HepG2 (cell line): ENCODE results near the gene RASD1. TPM values are rescaled to one million over a fixed set of nuclear protein-coding genes. Genes with fewer than 3 reads are reported as not detected.

Source experiments
- ATAC-seq: fragments of 200-7000 bp; cut with Tn5 transposase; 3 replicates; pipeline ENCODE4 v1.9.1; 2020; ENCODE audit warnings: mild to moderate bottlenecking, moderate library complexity
- BruUV-seq: library from RNA; stranded (reverse); fragments of 400-500 nt; replicated peaks from 2 replicates; lab custom pipeline; 2021; lab: Mats Ljungman, UMichigan
- CTCF ChIA-PET: fragments of 300-600 bp; formaldehyde crosslinking; extraction: SDS; loops from one replicate; lab custom pipeline; 2021; ENCODE audit warnings: low total read pairs, inconsistent platforms, low intra/inter-chr PET ratio; lab: Yijun Ruan, JAX
- POLR2A ChIA-PET: fragments of 350-600 bp; sonication (Branson Sonifier 250); formaldehyde crosslinking; loops from one replicate; lab custom pipeline; 2020; ENCODE audit warnings: antibody characterized with exemption, inconsistent platforms; lab: Yijun Ruan, JAX
- DNase-seq: peaks from one replicate; pipeline ENCODE4 v3.0.0-alpha.2; 2015; ENCODE audit warnings: low spot score
- FAIRE-seq: peaks from 3 replicates; lab custom pipeline; 2011; peaks lifted over from hg19 to GRCh38; lab: Jason Lieb, UNC
- H2AFZ ChIP-seq: one replicate; pipeline ENCODE4 v1.6.1; 2011; ENCODE audit warnings: low read length, inconsistent platforms
- H3K27ac ChIP-seq: fragments of 300-600 bp; 3 replicates; pipeline ENCODE4 v1.8.0; 2011; ENCODE audit warnings: mixed run types, mild to moderate bottlenecking, mixed read lengths, low read length, inconsistent platforms; ENCODE audit not compliant: insufficient read depth; ENCODE audit errors: extremely low read length
- H3K27me3 ChIP-seq, 2 experiments: fragments of 200-600 bp in 1 of 2; 2 replicates in 1 of 2; 3 replicates in 1 of 2; pipeline versions ENCODE4 v1.6.0 to v1.8.0; 2011; ENCODE audit warnings: low read length in 2 of 2, mild to moderate bottlenecking in 2 of 2, moderate library complexity in 2 of 2, inconsistent platforms in 1 of 2; ENCODE audit not compliant: insufficient read depth in 2 of 2, control insufficient read depth in 1 of 2
- H3K36me3 ChIP-seq, 2 experiments: fragments of 200-600 bp in 1 of 2; replicated peaks in 1 of 2; 2 replicates in 1 of 2; 3 replicates in 1 of 2; pipeline versions ENCODE4 v1.5.1 to v1.8.0; 2011; ENCODE audit warnings: low read length in 2 of 2, inconsistent platforms in 1 of 2; ENCODE audit not compliant: insufficient read depth in 2 of 2, control insufficient read depth in 1 of 2
- H3K4me1 ChIP-seq: 2 replicates; pipeline ENCODE4 v1.5.1; 2012; ENCODE audit warnings: low read length, inconsistent platforms; ENCODE audit not compliant: insufficient read depth
- H3K4me2 ChIP-seq: 2 replicates; pipeline ENCODE4 v1.6.0; 2011; ENCODE audit warnings: low read depth, low read length, inconsistent platforms
- H3K4me3 ChIP-seq, 3 experiments: fragments of 200-600 bp in 1 of 3; sonication (generic), shearing (Covaris generic) in 1 of 3; replicated peaks in 1 of 3; 2 replicates each; pipeline ENCODE4 v1.5.1; 2011 to 2016; ENCODE audit warnings: low read length in 3 of 3, inconsistent platforms in 2 of 3, low read depth in 2 of 3, mild to moderate bottlenecking in 2 of 3, control low read depth in 1 of 3, mixed read lengths in 1 of 3; ENCODE audit not compliant: insufficient read depth in 1 of 3
- H3K79me2 ChIP-seq: one replicate; pipeline ENCODE4 v1.6.1; 2011; ENCODE audit warnings: low read length, inconsistent platforms; ENCODE audit not compliant: insufficient read depth
- H3K9ac ChIP-seq: 2 replicates; pipeline ENCODE4 v1.6.0; 2011; ENCODE audit warnings: mild to moderate bottlenecking, low read depth, low read length, inconsistent platforms; ENCODE audit not compliant: insufficient read depth
- H3K9me3 ChIP-seq: 2 replicates; pipeline ENCODE4 v1.5.1; 2012; ENCODE audit warnings: mild to moderate bottlenecking, low read length
- H4K20me1 ChIP-seq: 2 replicates; pipeline ENCODE4 v1.6.0; 2011; ENCODE audit warnings: inconsistent platforms, mild to moderate bottlenecking, low read length, moderate library complexity; ENCODE audit not compliant: insufficient read depth
- ATF7 ChIP-seq, 2 experiments: fragments of 450-650 bp in 1 of 2; sonication (generic) in 1 of 2; formaldehyde crosslinking in 1 of 2; IDR thresholded peaks; 2 replicates each; pipeline versions ENCODE4 v1.4.0 to v1.6.1; 2016 to 2020; ENCODE audit warnings: antibody characterized with exemption in 1 of 2, mild to moderate bottlenecking in 1 of 2, missing genetic modification reagents in 1 of 2
- HNRNPL ChIP-seq: fragments of 200-400 bp; formaldehyde crosslinking; IDR thresholded peaks from 2 replicates; pipeline ENCODE4 v1.6.1; 2017; ENCODE audit warnings: mild to moderate bottlenecking, low read depth, low read length
- NAIF1 ChIP-seq: sonication (generic); formaldehyde crosslinking; IDR thresholded peaks from 2 replicates; pipeline ENCODE4 v1.5.0; 2020; ENCODE audit warnings: mild to moderate bottlenecking, missing genetic modification reagents, borderline replicate concordance
- TEAD3 ChIP-seq: optimal IDR thresholded peaks from 2 replicates; pipeline ENCODE3; 2016; ENCODE audit warnings: borderline replicate concordance
- THYN1 ChIP-seq: sonication (generic); formaldehyde crosslinking; IDR thresholded peaks from 2 replicates; pipeline ENCODE4 v1.8.1; 2023; ENCODE audit warnings: low read depth, mild to moderate bottlenecking, moderate library complexity, missing genetic modification reagents, borderline replicate concordance
- ZNF3 ChIP-seq: IDR thresholded peaks from 2 replicates; pipeline ENCODE4 v1.7.0; 2017; ENCODE audit warnings: inconsistent platforms
- ZNF598 ChIP-seq: sonication (generic); formaldehyde crosslinking; IDR thresholded peaks from 2 replicates; pipeline ENCODE4 v1.5.1; 2020; ENCODE audit warnings: mild to moderate bottlenecking, missing genetic modification reagents, borderline replicate concordance
- ZNF768 ChIP-seq: sonication (generic); formaldehyde crosslinking; IDR thresholded peaks from 2 replicates; pipeline ENCODE4 v1.4.0; 2020; ENCODE audit warnings: missing genetic modification reagents
- WGBS: methylation state at CpG from one replicate; pipeline ENCODE4 v1.1.6; 2017; ENCODE audit warnings: low lambda C conversion rate; 5-methylcytosine and 5-hydroxymethylcytosine counted together
- in situ Hi-C: cut with HindIII; loops from 2 replicates; pipeline ENCODE4 v1.10.0; 2017; ENCODE audit warnings: low pct_unique_long_range_greater_than_20kb; ENCODE audit not compliant: extremely low pct_ligation_motif_present
- intact Hi-C: fragments of 100-400 bp; cut with micrococcal nuclease; formaldehyde crosslinking; loops from one replicate; pipeline ENCODE4 v1.10.0; 2022; ENCODE audit not compliant: unreplicated experiment
- polyA plus RNA-seq, 8 experiments: library from polyadenylated mRNA; depleted of rRNA in 3 of 8; stranded (reverse) in 7 of 8; unstranded in 1 of 8; fragments of >200 nt; fragmentation: Illumina TruSeq in 4 of 8; extraction: Trizol in 4 of 8; gene quantifications; 2 replicates each; pipeline versions ENCODE4 v1.2.1 to v1.2.3, GENCODE V29; 2011 to 2016; ENCODE audit warnings: low read depth in 4 of 8, missing spikeins in 1 of 8, mixed read lengths in 1 of 8; ENCODE audit not compliant: insufficient read depth in 1 of 8
- total RNA-seq, 5 experiments: library from RNA; depleted of rRNA; stranded (reverse); fragments of >200 nt; fragmentation: Illumina TruSeq; extraction: Trizol; gene quantifications; 2 replicates each; pipeline ENCODE4 v1.2.3, GENCODE V29; 2016; ENCODE audit warnings: low read depth in 1 of 5
- TF ChIP-seq, protein P1 (sequence below), 2 experiments: sonication (generic) in 1 of 2; formaldehyde crosslinking in 1 of 2; IDR thresholded peaks; 2 replicates each; pipeline versions ENCODE4 v1.5.1 to v1.6.1; 2011 to 2020; ENCODE audit warnings: borderline replicate concordance in 1 of 2, low read depth in 1 of 2, low read length in 1 of 2, mild to moderate bottlenecking in 1 of 2, missing genetic modification reagents in 1 of 2, moderate library complexity in 1 of 2
- TF ChIP-seq, protein P2 (sequence below): sonication (generic); formaldehyde crosslinking; IDR thresholded peaks from 2 replicates; pipeline ENCODE4 v1.5.1; 2020; ENCODE audit warnings: mild to moderate bottlenecking, missing genetic modification reagents, moderate library complexity

The RASD1 gene
- total and polyA plus RNA-seq, 2 of the 13 experiments (the other 11 are each of a cell fraction or from before 2014, with no cell fraction given): 1.6 to 4.2 TPM

GRCh38 chr17:17535957-17536356 is 39.8 kb upstream of the RASD1 start:
- intact Hi-C loops (loop anchor here (5.0 kb wide), 1 partner anchor 36 kb away; no protein-coding TSS in a partner anchor), in situ Hi-C loops (no loop called here)
- ChIA-PET POLR2A (interaction anchor here (1.5 kb wide), 1 partner anchor 36 kb away, joined by 3 read pairs; no protein-coding TSS in a partner anchor), CTCF (no interaction called here)
- Histone ChIP-seq H3K27me3 (no peaks in the 10 kb centered on the region), H3K36me3 (no peaks in the 10 kb centered on the region), H4K20me1 (peaks cover 4% of the 10 kb centered on the region; the same call in 1 of the 2 replicates), H2AFZ (no peak overlapping the region), H3K4me1 (peaks cover 73% of the 10 kb centered on the region), H3K4me2 (no peak overlapping the region), H3K79me2 (no peaks in the 10 kb centered on the region), H3K9me3 (no peaks in the 10 kb centered on the region), H3K9ac (no peak overlapping the region), H3K4me3 (no peak overlapping the region), H3K27ac (no peak overlapping the region)
- TF ChIP-seq ATF7 (IDR thresholded peaks at IDR 0.05): no peak
- no peak for TF ChIP-seq ATF7 (CRISPR knock-in tag; IDR thresholded peaks at IDR 0.05)
- TF ChIP-seq ZNF768: no peak
- no peak for TF ChIP-seq ZNF3
- TF ChIP-seq HNRNPL: 0 out of 2 replicates have a peak, but pooled peaks have one; percentile 58
- TF ChIP-seq THYN1 (CRISPR knock-in tag): no peak
- TF ChIP-seq TEAD3 (CRISPR knock-in tag): no peak
- no peak for TF ChIP-seq ZNF598
- TF ChIP-seq, protein P1, sequence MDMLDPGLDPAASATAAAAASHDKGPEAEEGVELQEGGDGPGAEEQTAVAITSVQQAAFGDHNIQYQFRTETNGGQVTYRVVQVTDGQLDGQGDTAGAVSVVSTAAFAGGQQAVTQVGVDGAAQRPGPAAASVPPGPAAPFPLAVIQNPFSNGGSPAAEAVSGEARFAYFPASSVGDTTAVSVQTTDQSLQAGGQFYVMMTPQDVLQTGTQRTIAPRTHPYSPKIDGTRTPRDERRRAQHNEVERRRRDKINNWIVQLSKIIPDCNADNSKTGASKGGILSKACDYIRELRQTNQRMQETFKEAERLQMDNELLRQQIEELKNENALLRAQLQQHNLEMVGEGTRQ (IDR thresholded peaks at IDR 0.05; ENCODE audit: low read depth, low read length): no peak
- TF ChIP-seq, protein P1 (CRISPR knock-in tag; IDR thresholded peaks at IDR 0.05; ENCODE audit: borderline replicate concordance): no peak
- TF ChIP-seq NAIF1 (CRISPR knock-in tag): no peak
- TF ChIP-seq, protein P2, sequence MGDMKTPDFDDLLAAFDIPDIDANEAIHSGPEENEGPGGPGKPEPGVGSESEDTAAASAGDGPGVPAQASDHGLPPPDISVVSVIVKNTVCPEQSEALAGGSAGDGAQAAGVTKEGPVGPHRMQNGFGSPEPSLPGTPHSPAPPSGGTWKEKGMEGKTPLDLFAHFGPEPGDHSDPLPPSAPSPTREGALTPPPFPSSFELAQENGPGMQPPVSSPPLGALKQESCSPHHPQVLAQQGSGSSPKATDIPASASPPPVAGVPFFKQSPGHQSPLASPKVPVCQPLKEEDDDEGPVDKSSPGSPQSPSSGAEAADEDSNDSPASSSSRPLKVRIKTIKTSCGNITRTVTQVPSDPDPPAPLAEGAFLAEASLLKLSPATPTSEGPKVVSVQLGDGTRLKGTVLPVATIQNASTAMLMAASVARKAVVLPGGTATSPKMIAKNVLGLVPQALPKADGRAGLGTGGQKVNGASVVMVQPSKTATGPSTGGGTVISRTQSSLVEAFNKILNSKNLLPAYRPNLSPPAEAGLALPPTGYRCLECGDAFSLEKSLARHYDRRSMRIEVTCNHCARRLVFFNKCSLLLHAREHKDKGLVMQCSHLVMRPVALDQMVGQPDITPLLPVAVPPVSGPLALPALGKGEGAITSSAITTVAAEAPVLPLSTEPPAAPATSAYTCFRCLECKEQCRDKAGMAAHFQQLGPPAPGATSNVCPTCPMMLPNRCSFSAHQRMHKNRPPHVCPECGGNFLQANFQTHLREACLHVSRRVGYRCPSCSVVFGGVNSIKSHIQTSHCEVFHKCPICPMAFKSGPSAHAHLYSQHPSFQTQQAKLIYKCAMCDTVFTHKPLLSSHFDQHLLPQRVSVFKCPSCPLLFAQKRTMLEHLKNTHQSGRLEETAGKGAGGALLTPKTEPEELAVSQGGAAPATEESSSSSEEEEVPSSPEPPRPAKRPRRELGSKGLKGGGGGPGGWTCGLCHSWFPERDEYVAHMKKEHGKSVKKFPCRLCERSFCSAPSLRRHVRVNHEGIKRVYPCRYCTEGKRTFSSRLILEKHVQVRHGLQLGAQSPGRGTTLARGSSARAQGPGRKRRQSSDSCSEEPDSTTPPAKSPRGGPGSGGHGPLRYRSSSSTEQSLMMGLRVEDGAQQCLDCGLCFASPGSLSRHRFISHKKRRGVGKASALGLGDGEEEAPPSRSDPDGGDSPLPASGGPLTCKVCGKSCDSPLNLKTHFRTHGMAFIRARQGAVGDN (CRISPR knock-in tag): peak; percentile 34; the same call in 1 of the 2 replicates
- WGBS: 80% methylated on average over 7 of the region's 7 CpGs
- no TSS peak for BruUV-seq
- ATAC-seq: no peak
- no peak for FAIRE-seq
- DNase-seq: no peak
